Ammon's horn (tissue), 1 donor: ENCODE measurements around the gene C1QTNF1.

Source experiments
- DNase-seq: peaks from one replicate; pipeline ENCODE4 v3.0.0-alpha.2; 2016; ENCODE audit warnings: low spot score

The C1QTNF1 gene

DNA sequence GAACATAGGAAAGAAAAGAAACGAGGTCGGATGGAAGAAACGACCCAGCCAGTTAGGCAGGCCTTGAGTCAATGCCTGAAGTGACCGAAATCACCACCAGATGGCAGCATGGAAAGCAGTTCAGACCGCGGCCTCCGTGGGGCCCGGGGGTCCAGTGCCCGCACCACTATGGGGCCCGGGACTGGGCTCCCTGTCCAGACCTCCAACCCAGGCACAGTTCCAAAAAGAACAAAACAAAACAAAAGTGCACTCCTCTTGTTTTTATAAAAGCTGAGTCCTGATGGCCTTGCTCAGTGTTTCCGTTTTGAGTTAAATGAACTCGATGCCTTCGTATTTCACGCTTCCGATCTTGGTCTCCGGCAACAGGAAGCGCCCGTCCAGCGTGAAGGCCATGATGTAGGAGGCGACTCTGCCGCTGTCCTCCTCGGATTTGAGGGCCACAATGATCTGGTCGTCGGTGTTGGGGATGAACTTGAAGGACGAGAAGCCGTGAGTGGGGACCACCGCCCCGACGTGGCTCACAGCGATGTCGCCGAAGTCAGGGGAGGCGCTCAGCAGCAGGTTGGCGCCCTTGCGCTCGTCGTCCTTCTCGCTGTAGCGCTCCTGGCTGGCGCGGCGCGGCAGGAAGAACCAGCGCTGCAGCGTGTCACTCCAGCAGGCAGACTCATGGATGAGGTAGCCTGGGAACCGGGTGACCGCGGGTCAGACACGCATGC is 30.6 kb upstream of the C1QTNF1 start:
- no peak for DNase-seq

DNA sequence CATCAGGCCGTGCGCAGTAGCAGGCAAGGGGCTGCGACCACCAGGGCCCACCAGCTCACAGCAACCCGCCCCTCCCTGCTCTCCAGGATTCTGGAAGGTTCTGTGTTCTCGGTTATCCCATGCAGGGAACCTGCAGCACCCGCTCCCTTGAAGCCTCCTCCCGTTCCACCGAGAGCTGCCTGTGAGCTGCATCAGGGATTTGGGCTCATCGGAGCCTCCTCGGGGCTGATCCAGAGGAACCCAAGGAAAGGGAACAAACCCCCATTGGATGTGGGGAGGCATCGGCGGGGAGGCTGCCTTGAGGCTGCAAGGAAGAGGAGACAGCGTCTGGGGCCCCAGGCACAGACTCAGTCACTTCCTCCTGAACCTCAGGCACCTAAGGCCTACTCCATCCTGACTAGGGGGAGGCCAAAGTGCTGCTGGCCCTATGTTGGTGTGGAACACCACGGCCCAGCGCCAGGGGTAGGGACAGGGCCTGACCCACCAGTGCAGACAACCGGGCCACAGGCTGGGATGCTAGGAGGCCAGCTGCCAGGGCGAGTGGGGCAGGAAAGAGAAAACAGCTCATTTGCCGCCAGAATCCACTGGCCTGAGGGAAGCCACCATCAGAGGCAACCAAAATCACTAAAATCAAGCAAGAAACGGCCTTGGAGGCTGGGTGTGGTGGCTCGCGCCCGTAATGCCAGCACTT is 29.8 kb upstream of the C1QTNF1 start:
- no peak for DNase-seq

DNA sequence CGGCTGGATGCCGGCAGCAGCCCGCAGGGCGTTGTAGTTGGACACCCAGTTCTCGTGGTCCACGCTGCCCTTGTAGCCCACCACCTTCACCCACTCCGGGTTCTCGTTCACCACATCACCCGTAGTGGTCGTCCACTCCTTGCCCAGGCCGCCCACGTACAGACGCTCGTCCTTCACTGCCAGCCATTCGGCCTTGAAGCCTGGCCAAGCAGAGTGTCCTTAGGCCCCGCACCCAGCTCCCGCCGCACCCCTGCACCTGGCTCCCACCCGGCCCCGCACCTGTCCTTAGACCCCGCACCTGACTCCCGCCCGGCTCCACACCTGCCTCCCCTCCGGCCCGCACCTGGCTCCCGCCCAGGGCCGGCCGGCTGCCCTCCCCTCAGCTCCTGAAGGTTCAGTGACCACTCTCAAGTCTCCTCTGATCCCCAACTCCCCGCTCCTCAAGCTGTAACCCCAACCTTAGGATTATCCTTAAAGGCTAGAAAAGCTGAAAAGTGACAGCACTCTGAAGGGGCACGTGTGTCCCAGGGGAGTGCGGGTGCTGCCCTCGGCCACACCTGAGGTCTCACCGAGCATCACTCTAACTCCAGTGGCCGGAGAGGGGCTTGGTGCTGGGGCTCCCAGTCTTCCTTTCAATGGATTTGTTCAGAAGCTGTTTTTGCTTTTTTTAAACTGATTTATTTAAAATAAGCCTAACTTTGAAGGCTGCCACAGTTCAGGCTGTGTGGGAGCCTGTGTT is 28.8 kb upstream of the C1QTNF1 start:
- DNase-seq, result no peak

DNA sequence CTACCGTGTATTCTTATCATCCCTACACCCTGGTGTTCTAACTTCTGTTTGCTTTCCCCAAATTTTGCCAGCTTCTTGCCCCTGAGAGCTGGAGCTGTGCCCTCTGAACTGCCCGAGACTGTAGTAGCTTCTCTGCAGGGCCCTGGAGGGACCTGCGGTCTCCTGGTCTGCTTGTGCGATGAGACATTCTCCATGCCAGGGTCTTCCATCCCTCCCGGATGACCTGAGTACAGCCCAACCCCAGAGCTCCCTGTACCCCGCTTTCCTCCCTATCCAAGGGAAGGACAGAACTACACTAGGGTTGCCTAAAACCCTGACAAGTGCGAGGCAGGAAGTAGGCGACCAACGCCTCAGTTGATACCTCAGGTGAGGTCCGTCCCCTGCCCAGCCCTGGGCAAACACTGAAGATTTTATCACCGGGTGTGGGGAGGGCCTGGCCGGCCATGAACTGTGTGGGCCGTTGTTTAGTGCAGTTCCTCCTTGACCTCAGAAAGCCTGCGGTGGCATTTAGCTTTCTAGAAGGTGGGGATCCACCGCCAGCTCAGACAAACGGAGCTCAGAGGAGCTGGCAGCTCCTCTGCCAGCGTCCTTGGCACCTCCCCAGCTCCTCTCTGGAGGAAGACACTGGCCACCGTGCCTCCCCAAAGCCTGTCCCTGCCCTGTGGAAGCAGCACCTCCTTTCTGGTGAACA is 28.1 kb upstream of the C1QTNF1 start:
- DNase-seq, result no peak

DNA sequence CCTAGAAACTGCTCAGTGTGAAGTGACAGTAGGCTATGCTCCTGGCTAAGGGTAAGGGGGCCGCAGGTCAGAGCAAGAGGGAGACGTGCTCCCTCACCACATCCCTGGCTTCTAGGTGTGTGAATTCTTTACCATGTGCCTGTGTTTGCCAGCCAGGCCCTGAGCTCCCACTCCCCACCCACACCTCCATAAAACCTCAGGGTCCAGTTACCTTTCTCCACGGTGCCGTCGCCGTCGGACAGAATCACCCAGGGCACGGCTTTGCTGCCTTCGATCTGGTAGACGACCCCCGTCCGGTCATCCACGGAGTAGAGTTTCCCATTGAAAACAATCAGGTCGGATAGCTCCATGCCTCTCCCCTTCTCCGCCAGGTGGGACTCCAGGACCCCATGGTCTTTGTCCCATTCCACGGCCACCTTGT is 27.2 kb upstream of the C1QTNF1 start:
- no peak for DNase-seq

DNA sequence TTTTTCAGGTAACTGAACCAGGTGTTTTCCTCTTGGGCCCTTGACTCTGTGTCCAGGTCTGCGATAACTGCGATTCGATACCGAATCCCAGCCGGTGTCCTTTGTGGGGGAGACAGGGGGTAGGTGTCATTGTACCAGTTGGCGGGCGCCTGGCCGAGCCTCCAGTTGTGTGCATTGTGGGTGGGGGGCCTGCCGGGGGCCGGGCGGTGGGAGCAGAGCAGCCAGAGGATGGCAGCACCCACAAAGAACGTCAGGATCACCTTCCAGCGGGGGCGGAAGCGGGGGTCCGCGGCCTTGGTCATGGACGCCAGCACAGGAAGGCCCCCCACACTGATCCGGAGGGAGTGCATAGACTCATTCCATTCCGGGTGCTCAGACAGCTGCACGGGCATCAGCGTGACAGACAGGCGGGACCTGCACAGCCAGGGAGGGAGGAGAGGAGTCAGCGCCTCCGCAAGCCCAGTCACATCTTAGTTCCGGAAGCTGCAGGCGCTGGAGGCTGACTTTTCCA is 26.7 kb upstream of the C1QTNF1 start:
- DNase-seq, result no peak

DNA sequence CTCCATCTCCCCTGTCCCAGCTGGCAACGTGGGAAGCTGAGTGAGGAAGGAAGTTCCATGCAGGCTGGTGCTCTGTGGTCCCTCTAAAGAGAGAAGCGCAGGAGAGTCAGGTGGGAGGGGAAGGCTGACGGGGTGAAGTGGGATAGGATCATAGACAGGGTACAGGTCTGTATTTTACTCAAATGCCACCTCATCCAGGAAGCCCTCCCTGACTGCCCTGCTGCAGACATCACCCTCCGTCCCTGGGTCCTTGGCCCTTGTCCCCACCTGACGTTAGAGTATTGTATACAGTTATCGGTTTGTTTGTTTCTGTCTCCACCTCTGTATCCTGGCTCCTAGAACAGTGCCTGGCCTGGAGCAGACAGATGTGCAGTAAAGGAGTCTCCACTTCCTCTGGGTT is 26.1 kb upstream of the C1QTNF1 start:
- DNase-seq, result no peak

DNA sequence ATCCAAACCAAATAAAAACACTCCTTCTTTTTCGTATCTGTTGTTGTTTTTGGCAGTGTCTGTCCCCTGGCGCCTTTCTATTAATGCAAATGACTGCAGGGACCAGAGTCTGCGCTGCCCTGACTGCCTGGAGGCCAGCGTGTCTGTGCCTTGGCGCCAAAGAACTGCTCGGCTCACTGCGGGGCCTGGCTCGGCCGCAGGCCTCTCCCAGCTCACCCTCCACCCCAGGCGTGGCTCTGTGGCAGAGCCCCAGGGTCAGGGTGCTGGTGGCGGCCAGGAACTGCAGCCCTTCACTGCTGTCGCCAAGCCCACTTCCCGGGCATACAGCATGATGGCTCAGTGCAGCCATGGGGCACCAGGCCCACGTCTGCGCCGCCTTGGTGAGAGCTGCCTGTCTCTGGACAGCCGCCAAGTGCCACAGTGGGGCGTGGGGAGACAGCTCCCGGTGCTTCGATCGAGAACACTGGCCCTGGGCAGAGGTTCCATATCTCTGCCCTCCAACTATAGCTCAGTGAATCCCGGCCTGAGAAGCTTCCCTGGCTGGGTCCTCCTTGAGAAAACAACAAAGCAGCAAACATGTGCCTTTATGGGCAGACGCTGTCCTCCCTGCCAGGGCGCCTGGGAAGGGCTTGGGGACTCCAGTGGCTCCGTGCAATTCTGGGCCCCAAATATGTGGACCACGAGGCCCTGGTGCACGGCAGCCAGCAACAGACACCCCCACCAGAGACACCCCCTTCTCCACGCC is 25.5 kb upstream of the C1QTNF1 start:
- DNase-seq, result no peak

DNA sequence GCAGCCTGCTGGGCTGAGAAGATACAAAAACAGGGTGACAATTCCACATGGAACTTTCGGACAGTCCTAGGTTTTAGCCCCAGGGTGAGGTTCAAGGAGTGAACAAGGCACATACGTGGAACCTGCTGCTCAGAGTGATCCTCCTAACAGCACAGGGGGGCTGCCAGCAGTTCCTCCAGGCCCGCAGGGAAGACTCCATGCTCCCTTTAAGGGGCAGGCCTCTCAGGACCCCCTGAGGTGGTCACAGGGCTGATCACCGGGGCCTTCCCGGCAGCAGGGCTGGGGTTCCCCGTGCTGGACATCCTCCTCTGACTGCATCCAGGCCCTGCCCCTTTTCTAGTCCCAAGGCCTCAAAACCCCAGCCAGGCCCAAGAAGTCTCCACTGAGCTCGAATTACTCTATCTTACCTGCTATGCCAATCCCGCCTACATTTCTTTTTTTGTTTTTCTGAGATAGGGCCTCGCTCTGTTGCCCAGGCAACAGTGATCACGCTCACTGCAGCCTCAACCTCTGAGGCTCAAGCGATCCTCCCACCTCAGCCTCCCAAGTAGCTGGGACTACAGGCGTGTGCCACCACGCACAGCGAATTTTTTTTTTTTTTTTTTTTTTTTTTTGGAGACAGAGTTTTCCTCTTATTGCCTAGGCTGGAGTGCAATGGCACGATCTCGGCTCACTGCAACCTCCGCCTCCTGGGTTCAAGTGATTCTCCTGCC is 24.8 kb upstream of the C1QTNF1 start:
- no peak for DNase-seq

DNA sequence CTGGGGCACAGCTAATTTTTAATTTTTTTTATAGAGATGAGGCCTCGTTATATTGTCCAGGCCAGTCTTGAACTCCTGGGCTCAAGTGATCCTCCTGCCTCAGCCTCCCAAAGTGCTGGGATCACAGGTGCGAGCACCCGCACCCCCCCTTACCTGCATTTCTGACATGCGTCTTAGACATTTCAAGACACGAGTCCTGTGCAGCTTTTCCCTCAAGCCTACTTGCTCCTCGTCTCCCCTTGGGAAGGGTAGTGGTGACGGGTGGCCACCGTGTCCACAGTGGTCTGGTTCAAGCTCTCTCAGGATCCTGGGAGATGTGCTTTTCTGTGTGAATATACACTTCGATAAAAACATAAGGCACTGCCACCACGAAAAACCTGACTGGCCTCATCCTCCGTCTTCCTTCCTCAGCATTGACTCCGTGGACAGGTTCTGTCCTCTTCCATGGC is 24.0 kb upstream of the C1QTNF1 start:
- no peak for DNase-seq

DNA sequence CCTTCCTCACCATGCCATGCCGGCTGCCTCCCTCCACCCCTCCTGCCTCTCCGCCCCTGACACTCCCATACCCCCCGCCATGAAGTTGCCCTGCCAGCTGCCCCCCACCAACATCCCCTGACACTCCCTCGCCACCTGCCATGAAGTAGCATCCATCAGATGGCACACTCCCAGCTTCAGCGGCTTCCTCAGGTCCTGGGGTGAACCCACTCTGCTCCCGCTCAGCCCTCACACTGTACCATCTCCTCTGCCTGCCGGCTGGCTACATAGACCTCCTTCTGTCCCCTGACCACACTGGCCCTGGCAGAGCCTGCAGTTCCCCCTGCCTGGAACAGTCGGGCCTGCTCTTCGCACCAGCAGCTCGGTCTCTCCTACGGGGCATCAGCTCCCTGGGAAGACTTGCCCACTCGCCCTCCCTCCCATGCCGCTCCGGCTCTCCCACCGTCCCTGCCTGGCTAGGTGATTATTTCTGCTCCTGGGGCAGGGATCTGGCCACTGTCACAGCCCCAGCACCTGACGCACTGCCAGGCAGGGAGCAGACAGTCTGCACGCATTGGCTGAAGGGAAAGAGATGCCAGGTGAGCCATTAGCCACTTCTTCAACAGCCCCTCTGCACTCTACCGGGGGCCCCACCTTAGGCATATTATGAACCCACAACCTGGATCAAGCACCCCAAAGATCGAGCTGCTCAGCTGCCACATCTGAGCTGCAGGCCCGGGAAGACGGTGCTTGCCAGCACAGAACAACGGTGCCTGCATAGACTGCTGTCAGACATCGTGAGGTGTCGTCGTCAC is 23.4 kb upstream of the C1QTNF1 start:
- DNase-seq, result no peak

DNA sequence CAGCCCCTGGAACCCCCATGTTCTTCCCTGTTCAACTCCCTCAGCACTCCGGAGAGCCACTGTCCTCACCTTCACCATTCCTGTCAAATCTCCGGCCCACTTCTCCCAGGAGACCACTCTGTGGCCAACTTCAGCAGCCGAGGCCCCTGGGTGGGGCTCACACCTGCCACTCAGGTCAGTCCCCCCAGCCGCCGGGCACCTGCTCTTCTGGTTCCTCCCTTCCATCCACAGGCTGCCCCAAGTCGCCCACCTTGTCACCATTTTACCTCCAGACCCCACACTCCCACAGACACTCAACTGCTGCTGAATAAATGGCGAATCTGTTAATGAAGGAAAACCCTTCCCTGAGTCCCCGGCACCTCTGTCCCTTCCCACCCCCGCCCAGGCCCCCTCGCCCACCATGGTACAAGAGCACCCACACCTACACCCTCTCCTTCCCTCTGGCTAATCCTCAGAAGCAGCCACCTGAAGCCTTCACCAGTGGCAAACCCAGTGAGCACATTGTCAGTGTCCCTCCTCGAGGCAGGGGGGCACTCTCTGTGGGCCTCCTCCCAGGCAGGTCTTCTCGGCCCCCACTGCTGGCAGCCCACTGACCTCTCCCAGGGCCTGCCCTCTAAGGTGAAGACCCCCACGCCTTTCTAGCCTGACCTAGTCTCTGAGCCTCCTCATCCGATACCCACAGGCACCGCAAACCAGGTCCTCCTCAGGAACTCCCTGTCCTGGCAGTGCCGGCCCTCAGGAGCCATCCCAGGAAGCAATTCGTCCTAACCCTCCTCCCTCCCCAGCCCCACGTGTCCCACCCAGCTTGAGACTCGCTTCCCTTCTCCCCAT is 22.6 kb upstream of the C1QTNF1 start:
- DNase-seq, result no peak

DNA sequence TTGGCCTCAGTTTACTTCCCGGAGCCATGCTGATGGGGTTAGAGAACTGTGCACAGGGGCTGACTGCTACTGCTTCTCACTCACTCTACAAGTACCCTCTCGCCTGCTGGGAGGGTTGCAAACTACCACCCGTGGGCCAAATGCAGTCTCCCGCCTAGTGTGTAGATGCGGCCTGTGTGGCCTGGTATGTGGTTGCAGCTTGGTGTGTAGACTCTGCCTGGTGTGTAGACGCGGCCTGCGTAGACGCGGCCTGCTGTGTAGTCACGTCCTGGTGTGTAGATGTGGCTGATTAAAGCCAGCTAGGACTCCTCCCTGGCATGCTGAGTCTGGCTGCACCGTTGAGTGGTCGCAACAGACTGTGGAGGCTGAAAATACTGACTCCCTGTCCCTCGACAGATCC is 21.7 kb upstream of the C1QTNF1 start:
- DNase-seq, result no peak

DNA sequence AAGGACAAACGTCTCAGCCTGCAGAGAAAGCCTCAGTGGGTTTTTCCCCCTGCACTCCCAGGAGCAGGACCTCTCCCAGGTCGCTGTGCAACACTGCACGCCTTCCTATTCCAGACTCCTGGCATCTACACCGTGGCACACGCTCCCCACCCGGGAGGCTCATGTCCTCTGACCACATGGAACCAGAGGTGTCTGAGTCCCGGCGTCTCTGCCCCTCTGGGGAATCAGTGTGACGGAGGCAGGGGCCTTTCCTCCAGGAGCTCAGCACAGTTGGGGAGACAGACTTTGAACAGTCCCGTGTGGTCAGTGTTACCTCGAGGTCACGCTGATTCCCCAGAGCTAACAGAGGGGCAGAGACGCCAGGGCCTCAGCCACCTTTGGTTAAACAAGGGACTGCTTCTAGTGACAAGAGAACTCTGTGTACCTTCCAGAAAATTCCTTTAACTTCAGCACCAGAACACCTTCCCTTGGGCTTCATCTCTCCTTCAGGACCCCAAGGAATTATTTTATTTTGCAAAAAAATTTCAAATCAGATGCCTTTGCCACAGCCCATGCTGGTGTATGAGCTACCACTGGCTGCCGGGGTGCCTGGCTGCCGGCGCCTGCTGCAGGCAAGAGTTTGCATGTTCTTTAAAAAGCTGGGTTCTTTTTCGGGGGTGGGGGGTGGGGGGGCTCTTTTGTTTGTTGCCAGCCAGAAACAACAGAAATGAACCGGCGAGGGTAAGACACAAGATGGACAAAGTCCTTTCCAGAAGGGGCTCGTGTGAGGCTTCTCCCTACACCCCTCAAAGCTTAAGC is 21.0 kb upstream of the C1QTNF1 start:
- no peak for DNase-seq

DNA sequence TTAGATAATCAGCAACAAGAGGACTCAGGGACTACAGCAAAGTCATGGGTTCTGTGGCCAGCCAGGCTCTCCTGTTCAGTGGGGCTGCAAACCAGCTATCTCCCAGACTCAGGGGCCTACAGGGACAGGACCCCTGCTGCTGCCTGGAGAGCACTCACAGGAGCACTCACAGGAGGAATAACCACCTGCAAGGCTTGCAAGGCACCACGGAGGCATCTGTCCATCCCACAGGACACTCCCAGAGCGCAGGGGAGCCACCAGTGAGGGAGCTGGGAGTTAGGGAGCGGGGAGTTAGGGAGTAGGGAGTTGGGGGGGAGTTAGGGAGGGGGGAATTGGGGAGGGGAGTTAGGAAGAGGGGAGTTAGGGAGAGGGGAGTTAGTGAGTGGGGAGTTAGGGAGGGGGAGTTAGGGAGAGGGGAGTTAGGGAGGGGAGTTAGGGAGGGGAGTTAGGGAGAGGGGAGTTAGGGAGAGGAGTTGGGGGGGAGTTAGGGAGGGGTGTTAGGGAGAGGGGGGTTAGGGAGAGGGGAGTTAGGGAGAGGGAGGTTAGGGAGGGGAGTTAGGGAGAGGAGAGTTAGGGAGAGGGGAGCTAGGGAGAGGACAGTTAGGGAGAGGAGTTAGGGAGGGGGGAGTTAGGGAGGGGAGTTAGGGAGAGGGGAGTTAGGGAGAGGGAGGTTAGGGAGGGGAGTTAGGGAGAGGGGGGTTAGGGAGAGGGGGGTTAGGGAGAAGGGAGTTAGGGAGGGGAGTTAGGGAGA is 20.1 kb upstream of the C1QTNF1 start:
- DNase-seq, result no peak

DNA sequence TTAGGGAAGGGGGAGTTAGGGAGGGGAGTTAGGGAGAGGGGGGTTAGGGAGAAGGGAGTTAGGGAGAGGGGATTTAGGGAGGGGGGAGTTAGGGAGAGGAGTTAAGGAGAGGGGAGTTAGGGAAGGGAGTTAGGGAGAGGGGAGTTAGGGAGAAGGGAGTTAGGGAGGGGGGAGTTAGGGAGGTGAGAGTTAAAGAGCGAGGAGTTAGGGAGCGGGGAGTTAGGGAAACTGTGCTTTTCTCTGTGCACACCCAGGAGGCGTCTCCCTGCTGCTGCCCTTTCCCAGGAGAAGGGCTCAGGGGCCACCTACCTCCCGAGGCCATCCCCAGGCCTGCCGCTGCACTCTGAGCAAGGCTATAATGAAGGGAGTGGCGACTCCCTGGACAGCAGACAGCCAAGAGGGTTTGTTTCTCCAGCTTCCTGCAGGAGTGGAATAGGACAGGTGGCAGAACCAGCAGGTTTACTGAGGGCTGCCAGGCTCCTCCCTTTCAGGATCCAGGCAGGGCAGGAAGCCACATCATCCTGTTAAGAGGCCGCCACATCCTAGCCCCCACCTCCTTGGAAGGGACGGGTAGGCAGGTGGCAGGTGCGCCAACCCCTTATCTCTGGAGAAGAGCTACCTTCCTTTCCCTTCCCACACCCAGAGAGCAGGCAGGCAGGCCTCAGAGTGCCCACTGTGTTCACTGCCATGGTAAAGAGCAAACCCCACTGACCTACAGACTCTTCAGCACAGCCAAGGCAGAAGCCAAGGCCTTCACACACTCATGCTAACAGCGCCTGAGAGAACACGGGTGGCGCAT is 18.7 kb upstream of the C1QTNF1 start:
- DNase-seq, result no peak

DNA sequence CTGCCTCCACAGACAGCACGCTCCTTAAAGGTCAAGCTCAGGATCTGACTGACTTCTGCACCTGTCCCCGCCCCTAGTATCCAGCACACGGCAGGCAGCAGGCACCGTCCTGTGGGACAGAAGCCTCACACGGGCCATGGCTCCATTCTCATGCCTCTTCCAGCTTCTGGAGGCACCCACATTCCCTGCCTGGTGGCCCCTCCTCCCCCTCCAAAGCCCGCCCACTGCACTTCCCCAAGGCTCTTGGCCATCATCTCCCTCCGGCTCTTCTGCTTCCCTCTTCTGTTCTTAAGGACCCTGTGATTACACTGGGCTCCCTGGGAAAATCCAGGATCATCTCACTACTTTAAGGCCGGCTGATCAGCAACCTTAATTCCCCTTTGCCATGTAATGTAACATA is 17.9 kb upstream of the C1QTNF1 start:
- DNase-seq, result no peak
